22Rv1 (cell line): ENCODE measurements around the gene SWSAP1.
"Not testable (repeated sequence)": the region's sequence is repeated elsewhere in the genome, so short reads cannot be mapped to it uniquely, and the experiment has no call there.

Experiments
- H3K27ac ChIP-seq: fragments of 450-650 bp; 2 replicates; pipeline ENCODE4 v1.5.1; 2017
- ZFX ChIP-seq: fragments of 450-650 bp; IDR thresholded peaks from 2 replicates; pipeline ENCODE4 v1.6.1; 2017; ENCODE audit warnings: antibody characterized with exemption, borderline replicate concordance
- TF ChIP-seq, protein P1 (sequence below): fragments of 450-650 bp; IDR thresholded peaks from 2 replicates; pipeline ENCODE4 v1.5.1; 2017; ENCODE audit warnings: mild to moderate bottlenecking

The SWSAP1 gene

GRCh38 chr19:11345122-11345803 is 29.2 kb upstream of the SWSAP1 start:
- TF ChIP-seq, protein P1, sequence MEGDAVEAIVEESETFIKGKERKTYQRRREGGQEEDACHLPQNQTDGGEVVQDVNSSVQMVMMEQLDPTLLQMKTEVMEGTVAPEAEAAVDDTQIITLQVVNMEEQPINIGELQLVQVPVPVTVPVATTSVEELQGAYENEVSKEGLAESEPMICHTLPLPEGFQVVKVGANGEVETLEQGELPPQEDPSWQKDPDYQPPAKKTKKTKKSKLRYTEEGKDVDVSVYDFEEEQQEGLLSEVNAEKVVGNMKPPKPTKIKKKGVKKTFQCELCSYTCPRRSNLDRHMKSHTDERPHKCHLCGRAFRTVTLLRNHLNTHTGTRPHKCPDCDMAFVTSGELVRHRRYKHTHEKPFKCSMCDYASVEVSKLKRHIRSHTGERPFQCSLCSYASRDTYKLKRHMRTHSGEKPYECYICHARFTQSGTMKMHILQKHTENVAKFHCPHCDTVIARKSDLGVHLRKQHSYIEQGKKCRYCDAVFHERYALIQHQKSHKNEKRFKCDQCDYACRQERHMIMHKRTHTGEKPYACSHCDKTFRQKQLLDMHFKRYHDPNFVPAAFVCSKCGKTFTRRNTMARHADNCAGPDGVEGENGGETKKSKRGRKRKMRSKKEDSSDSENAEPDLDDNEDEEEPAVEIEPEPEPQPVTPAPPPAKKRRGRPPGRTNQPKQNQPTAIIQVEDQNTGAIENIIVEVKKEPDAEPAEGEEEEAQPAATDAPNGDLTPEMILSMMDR: peak; percentile 1; the same call in 1 of the 2 replicates
- no peak for TF ChIP-seq ZFX
- H3K27ac ChIP-seq: peak overlapping the region; percentile 92

GRCh38 chr19:11346104-11346940 is 28.1 kb upstream of the SWSAP1 start, which contains the start of the genes CCDC159 and TMEM205:
Gene CCDC159 (plus strand): TSS chr19:11346519. CDS start chr19:11346607, 88 bp downstream.
Gene TMEM205 (minus strand): TSS chr19:11346268. CDS start chr19:11345619, 649 bp downstream.
- peak within 1 kb of the TSS; percentile 92 for H3K27ac ChIP-seq
- TF ChIP-seq, protein P1: peak; percentile 20
- no peak for TF ChIP-seq ZFX

- peak overlapping the region; percentile 92 for H3K27ac ChIP-seq
- TF ChIP-seq, protein P1: no peak
- TF ChIP-seq ZFX: no peak
These were observed 26.9 kb upstream of the SWSAP1 start for GRCh38 chr19:11347546-11348039.

- no peak for TF ChIP-seq ZFX
- no peak overlapping the region for H3K27ac ChIP-seq
These were observed 25.3 kb upstream of the SWSAP1 start for GRCh38 chr19:11349171-11349570.

GRCh38 chr19:11354102-11354501 is 20.4 kb upstream of the SWSAP1 start:
- H3K27ac ChIP-seq: not testable (repeated sequence)

DNA sequence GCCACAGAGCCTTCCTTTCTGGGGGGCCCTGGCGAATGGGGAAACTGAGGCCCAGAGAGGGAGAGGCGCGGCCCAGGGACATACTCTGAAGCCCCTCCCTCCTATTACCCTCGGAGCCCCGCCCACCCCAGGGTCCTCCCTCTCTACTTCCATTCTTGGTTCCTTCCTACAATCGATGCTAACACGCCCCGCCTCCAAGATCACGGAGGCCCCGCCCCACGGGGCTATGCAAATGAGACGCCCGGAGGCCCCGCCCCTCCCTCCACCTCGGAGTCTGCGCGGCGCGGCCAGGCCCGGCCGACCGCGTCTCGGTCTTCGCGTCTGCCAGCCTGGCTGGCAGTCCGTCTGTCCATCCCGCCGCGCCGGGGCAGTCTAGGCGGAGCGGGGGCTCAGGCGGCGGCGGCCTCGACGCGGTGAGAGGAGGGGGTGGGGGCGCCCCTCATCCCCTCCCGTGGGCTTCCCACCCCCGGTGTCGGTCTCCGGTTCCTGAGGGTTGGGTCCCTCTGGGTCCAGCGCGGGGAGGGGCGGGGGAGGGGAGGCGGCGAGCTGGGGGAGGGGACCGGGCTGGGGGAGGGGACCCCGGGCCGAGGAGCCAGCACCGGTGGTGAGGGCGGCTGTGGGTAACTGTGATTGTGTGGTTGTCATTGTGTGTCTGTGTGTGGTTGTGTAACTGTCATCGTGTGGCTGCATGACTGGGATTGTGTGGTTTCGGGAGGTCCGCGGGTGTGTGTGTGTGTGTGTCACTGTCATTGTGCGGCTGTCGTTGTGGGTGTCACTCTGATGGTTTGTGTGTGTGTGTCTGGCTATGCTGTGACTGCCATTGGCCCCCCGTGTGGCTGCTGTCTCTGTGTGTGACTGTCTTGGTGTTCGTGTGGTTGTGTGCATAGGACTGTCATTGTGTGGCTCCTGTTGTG is 19.0 kb upstream of the SWSAP1 start, which contains the start of gene PLPPR2:
PLPPR2 (plus strand) TSS at position 273 of the 914 bp plus-strand sequence. CDS start 2,242 bp downstream, outside the sequence.
- no peak within 1 kb of the TSS for H3K27ac ChIP-seq
- TF ChIP-seq, protein P1: no peak
- no peak for TF ChIP-seq ZFX

DNA sequence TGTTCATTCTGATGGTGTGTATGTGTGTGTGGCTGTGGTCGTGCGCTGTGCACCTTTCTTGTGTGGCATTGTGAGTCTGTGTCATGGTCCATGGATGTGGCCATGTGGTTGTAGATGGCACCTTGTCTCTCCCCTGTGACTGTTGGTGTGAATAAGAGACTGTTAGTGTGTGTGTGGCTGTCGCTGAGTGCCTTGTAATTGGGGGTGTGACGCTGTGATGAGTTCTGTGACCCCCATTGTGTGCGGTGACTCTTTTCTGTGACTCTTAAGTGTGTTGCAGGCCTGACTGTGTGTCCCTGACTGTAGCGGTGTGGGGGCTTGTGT is 18.4 kb upstream of the SWSAP1 start:
- no peak overlapping the region for H3K27ac ChIP-seq
- no peak for TF ChIP-seq ZFX
- TF ChIP-seq, protein P1: no peak
